ENCODE measurements around the gene CLTB.

CLTB gene

GRCh38 chr5:176364765-176365350 lies 51.5 kb downstream of the CLTB start:
- no peak for DNase-seq (ENCODE audit: low spot score)
- TF ChIP-seq CTCF (IDR thresholded peaks at IDR 0.05; ENCODE audit: poor library complexity, severe bottlenecking): no peak
- Histone ChIP-seq H3K36me3 (ENCODE audit: low read depth) (peaks cover 11% of the 10 kb centered on the region), H3K4me1 (ENCODE audit: insufficient read depth, poor library complexity, severe bottlenecking) (peaks cover 6% of the 10 kb centered on the region), H3K9me3 (ENCODE audit: severe bottlenecking) (no peaks in the 10 kb centered on the region), H3K27ac (ENCODE audit: poor library complexity, severe bottlenecking) (peak overlapping the region; percentile 38), H3K27me3 (ENCODE audit: insufficient read depth, poor library complexity, severe bottlenecking) (no peaks in the 10 kb centered on the region), H3K4me3 (ENCODE audit: severe bottlenecking) (peak overlapping the region; percentile 61)
- ATAC-seq (ENCODE audit: low read depth): peak; percentile 1; the same call in 2 of the 3 replicates

GRCh38 chr5:176362233-176362490 lies 54.2 kb downstream of the CLTB start:
- Histone ChIP-seq H3K36me3 (ENCODE audit: low read depth) (peaks cover 27% of the 10 kb centered on the region), H3K4me1 (ENCODE audit: insufficient read depth, poor library complexity, severe bottlenecking) (peaks cover 7% of the 10 kb centered on the region), H3K27me3 (ENCODE audit: insufficient read depth, poor library complexity, severe bottlenecking) (no peaks in the 10 kb centered on the region), H3K9me3 (ENCODE audit: severe bottlenecking) (no peaks in the 10 kb centered on the region), H3K4me3 (ENCODE audit: severe bottlenecking) (peak overlapping the region; percentile 63), H3K27ac (ENCODE audit: poor library complexity, severe bottlenecking) (no peak overlapping the region)
- DNase-seq (ENCODE audit: low spot score) (no peak), ATAC-seq (ENCODE audit: low read depth) (no peak)
- TF ChIP-seq CTCF (IDR thresholded peaks at IDR 0.05; ENCODE audit: poor library complexity, severe bottlenecking): no peak

GRCh38 chr5:176361437-176362232 lies 54.7 kb downstream of the CLTB start, which contains the start of gene KIAA1191:
Gene KIAA1191 (minus strand): TSS chr5:176361764. CDS start chr5:176359508, 2,256 bp downstream.
- Histone ChIP-seq H3K4me3 (ENCODE audit: severe bottlenecking) (peak within 1 kb of the TSS; percentile 63), H3K4me1 (ENCODE audit: insufficient read depth, poor library complexity, severe bottlenecking) (peaks cover 7% of the 10 kb centered on the region), H3K36me3 (ENCODE audit: low read depth) (peaks cover 32% of the 10 kb centered on the region), H3K27me3 (ENCODE audit: insufficient read depth, poor library complexity, severe bottlenecking) (no peaks in the 10 kb centered on the region), H3K27ac (ENCODE audit: poor library complexity, severe bottlenecking) (peak within 1 kb of the TSS; percentile 34), H3K9me3 (ENCODE audit: severe bottlenecking) (no peaks in the 10 kb centered on the region)
- ATAC-seq (ENCODE audit: low read depth) (peak; percentile 90), DNase-seq (ENCODE audit: low spot score) (peak; percentile 97)
- TF ChIP-seq CTCF (IDR thresholded peaks at IDR 0.05; ENCODE audit: poor library complexity, severe bottlenecking): peak; percentile 47

GRCh38 chr5:176360894-176361436 lies 55.4 kb downstream of the CLTB start:
- no peaks in the 10 kb centered on the region for H3K27me3 ChIP-seq (ENCODE audit: insufficient read depth, poor library complexity, severe bottlenecking)
- peaks cover 7% of the 10 kb centered on the region for H3K4me1 ChIP-seq (ENCODE audit: insufficient read depth, poor library complexity, severe bottlenecking)
- no peaks in the 10 kb centered on the region for H3K9me3 ChIP-seq (ENCODE audit: severe bottlenecking)
- H3K4me3 ChIP-seq (ENCODE audit: severe bottlenecking): peak overlapping the region; percentile 63
- H3K27ac ChIP-seq (ENCODE audit: poor library complexity, severe bottlenecking): peak overlapping the region; percentile 34
- peak; percentile 73 for DNase-seq (ENCODE audit: low spot score)
- H3K36me3 ChIP-seq (ENCODE audit: low read depth): peaks cover 39% of the 10 kb centered on the region
- ATAC-seq (ENCODE audit: low read depth): peak; percentile 5
- TF ChIP-seq CTCF (IDR thresholded peaks at IDR 0.05; ENCODE audit: poor library complexity, severe bottlenecking): no peak
